NCI-H345 (cell line): ENCODE measurements around the gene ALDH1L2.
A peak's percentile ranks its signal among the peaks of the same experiment; 100 is the strongest.

Experiments used
- DNase-seq: peaks from one replicate; lab custom pipeline; 2025; lab: John Stamatoyannopoulos, UW

The ALDH1L2 gene

GRCh38 chr12:105033851-105034250 is 50.4 kb downstream of the ALDH1L2 start:
- no peak for DNase-seq

- no peak for DNase-seq
These were observed 51.4 kb downstream of the ALDH1L2 start for GRCh38 chr12:105032703-105033357.

DNA sequence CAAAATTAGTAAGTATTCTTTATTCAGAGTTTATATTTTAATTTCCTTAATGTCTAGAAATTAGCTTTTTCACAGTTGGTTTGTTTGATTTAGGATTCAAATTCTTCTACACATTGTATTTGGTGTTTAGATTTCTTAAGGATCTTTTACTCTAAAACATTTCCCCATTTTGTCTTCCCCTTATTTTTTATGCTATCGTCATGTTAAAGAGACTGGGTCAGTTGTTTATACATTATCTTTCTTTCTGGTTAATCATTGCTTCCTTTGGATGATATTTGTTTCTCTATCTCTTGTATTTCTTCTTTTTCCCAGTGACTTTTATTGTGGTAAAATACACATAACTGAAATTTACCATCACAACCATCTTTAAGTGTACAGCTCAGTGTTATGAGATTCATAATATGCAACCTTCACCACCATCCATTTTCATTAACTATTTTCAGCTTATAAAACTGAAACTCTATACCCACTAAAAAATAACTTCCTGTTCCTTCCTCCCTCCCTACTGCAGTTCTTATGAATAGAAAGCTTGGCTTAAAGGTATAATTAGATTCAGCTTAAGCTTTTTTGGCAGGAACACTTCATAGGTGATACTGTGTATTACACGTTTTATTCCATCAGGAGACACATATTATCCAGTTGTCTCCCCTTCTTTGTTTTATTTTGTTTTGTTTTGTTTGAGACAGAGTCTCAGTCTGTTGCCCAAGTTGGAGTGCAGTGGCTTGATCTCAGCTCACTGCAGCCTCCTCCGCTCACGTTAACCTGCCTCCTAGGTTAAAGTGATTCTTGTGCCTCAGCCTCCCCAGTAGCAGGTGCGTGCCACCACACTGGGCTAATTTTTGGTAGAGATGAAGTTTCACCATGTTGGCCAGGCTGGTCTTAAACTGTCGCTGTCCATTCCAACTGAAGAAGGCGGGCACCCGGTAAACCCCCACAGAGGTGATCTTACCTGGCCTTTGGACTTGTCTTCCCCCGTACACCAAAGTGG is 53.1 kb downstream of the ALDH1L2 start:
- no peak for DNase-seq

DNA sequence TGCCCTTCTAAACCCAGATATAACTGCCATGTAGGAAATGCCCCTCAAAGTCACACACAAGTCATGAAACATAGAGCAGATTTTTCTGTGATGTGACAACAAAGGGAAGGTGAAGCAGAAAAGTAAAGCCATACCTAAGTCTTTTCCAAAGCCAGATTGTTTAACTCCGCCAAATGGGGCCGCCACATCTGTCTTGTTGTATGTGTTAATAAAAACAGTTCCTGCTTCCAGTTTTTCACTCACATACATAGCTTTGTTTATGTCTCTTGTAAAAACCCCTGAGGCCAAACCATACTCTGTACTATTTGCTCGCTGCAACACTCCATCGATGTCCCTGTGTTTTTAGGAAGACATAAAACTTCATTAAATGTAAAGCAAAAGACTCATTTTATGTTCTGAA is 57.8 kb downstream of the ALDH1L2 start:
- no peak for DNase-seq

- no peak for DNase-seq
These were observed 58.4 kb downstream of the ALDH1L2 start for GRCh38 chr12:105025890-105026289.

- no peak for DNase-seq
These were observed 59.3 kb downstream of the ALDH1L2 start for GRCh38 chr12:105024928-105025327.

DNA sequence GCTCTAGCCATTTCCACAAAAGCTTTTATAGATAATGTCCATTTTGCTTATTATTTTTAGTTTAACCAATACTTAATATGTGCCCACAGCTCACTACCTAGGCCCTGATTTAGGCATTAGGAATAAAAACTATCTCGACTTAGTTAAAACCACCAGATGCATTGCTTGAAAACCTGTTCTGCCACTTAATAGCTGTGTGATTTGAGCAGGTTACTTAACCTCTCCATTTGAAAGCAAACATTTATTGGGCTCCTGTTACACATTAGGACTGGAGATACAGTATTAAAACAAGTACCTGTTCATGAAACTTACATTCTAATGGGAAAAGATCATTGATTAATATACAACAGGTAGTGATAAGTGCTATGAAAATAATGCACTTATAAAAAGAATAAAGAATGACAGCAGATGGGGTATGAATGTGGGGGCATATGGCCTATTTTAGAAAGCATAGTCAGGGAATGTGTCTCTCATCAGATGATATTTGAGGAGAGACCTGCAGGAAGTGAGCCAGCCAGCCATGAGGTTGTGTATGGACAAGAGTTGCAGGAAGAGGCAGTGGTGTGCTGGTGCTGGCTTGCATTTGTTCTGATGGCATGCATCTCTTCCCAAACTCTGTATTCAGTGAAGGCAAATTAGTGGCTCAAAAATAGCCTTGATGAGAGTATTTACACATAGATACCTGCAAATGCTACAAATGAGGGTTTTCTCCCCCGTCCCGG is 63.9 kb downstream of the ALDH1L2 start:
- DNase-seq, result no peak

- no peak for DNase-seq
These were observed 65.5 kb downstream of the ALDH1L2 start for GRCh38 chr12:105018776-105019175.

DNA sequence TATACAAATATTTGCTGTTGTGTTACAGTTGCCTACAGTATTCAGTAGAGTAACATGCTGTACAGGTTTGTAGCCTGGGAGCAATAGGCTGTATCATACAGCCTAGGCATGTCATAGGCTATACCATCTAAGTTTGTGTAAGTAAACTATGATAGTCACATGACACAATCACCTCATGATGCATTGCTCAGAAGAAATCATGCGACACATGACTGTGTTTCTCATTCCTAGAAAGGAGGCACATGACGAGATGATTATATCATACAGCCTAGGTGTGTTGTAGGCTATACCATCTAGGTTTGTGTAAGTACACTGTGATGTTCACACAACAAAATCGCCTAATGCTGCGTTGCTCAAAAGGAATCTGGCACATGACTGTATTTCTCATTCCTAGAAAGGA is 66.2 kb downstream of the ALDH1L2 start:
- DNase-seq, result no peak

DNA sequence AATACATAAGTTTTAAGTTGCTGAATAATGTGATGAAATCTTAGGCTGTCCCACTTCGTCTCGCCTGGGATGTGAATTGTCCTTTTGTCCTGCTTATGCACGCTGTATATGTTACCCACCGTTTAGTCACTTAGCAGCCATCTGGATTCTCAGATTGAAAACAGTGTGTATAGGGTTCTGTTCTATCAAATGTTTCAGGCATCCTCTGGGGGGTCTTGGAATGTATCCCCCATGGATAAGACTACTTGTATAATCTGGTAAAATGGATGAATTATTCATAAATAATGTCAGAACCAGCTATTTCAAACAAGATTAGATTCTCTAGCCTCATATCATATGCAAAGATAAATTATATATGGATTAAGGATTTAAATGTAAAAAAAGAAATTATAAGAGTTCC is 68.7 kb downstream of the ALDH1L2 start:
- DNase-seq, result no peak

- DNase-seq, result no peak
These were observed 69.7 kb downstream of the ALDH1L2 start for GRCh38 chr12:105014603-105015002.

- DNase-seq, result no peak
These were observed 70.4 kb downstream of the ALDH1L2 start for GRCh38 chr12:105013892-105014291.

DNA sequence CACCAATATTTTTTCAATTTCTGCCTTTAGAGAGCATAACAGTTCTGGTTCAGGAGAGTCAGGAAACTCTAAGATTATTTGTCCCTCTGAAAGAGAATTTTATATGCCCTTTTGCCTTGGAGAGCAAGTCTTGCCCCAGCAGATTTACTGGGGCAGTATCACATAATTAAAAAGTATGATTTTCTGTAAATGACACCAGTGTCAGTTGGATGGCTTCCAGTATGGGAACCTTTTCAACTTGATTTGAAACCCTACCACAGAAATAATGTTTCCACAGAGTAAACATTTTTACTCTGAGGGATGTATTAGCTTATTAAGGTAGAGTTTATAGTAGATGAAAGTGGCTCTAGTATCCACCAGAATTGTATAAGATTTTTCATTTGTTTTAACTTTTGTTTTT is 82.8 kb downstream of the ALDH1L2 start:
- no peak for DNase-seq

DNA sequence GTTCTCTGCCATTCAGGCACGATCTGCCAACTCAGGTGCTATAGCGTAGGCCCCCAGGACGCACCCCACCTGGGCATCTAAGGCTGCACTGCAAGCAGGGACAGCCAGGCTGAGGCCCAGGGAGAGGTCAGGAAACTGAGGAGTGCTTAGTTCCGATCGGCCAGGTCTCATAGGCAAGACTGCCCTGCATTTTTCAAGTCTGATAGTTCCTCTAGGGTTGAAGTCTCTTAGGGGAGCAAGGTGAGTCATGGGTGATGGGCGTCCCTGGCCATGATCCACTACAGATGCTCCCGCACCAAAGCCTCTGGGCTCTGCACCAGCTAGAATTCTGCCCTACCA is 84.9 kb downstream of the ALDH1L2 start:
- DNase-seq, result no peak

- DNase-seq, result peak; percentile 95
These were observed 85.6 kb downstream of the ALDH1L2 start for GRCh38 chr12:104998423-104999346.

DNA sequence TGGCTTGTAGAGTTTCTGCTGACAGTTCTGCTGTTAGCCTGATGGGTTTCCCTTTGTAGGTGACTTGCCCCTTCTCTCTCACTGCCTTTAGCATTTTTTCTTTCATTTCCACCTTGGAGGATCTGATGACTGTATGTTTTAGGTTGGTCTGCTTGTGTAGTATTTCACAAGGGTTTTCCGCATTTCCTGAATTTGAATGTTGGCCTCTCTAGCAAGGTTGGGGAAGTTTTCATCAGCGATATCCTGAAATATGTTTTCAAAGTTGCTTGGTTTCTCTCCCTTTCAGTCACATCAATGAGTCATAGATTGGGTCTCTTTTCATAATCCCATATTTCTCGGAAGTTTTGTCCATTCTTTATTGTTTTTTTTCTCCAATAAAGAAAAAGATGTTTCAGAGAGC is 86.7 kb downstream of the ALDH1L2 start:
- DNase-seq, result no peak

- no peak for DNase-seq
These were observed 89.9 kb downstream of the ALDH1L2 start for GRCh38 chr12:104994336-104994735.

GRCh38 chr12:104991565-104992128 is 92.6 kb downstream of the ALDH1L2 start:
- no peak for DNase-seq

- DNase-seq, result no peak
These were observed 93.3 kb downstream of the ALDH1L2 start for GRCh38 chr12:104990950-104991349.

DNA sequence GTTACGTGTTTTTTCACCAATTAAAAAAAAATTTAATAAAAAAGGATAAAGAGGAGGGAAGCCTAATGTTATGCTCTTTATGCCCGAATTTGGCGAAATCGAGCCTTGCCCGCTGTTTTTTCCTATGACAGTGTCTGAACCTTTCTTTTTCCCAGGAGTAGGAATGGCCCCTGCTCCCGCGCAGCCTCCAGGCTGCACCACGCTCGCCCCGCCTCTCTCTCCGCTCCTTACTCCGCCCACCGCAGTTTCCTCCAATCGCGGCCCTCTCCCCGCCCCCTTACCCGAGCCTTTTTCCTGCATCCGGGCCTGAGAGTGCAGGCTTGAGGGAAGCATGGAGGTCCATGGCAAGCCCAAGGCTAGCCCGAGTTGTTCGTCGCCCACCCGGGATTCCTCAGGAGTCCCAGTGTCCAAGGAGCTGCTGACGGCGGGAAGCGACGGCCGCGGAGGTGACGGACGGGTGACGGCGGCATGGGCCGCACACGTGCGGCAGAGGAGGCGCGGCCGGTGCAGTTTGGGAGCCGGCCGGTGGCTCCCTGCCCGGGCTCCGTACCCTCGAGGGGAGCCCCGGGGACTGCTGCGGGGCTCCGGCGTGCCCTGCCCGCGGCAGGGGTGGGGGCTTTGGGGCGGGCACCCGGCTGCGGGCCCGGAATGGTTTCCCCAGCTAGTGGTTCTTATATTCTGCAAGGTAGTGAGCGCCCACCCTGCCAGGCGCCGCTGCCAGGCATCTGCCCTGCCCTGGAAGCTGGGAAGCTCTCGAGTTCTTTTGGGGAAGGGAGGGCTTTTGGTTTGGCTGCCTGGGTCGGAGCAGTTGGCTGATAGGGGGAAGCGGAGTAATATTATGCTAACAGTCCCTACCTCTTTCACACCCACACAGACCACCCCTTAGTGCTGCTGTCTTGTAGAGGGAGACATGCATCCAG is 98.0 kb downstream of the ALDH1L2 start, which contains the start of gene NOPCHAP1:
Gene NOPCHAP1 (plus strand): TSS at position 295 of the 920 bp plus-strand sequence. CDS start 37 bp downstream, at position 332.
- DNase-seq, result peak; percentile 96
